Breast epithelium (tissue), 3 donors: ENCODE results near the gene NAB2.

Experiments used
- POLR2A ChIP-seq: fragments of 450-650 bp; IDR thresholded peaks from one replicate; pipeline ENCODE4 v1.6.1; 2016; ENCODE audit warnings: antibody characterized with exemption, mild to moderate bottlenecking, moderate library complexity
- POLR2AphosphoS5 ChIP-seq, 3 donors: sonication (generic); formaldehyde crosslinking; IDR thresholded peaks; one replicate each; pipeline ENCODE4 v1.6.1; 2017; ENCODE audit warnings: antibody characterized with exemption in 3 of 3
- TF ChIP-seq, protein P1 (sequence below), 3 donors: fragments of 450-650 bp; IDR thresholded peaks; one replicate each; pipeline ENCODE4 v1.5.1; 2016 to 2017; ENCODE audit warnings: antibody characterized with exemption in 3 of 3, mild to moderate bottlenecking in 3 of 3, moderate library complexity in 3 of 3

DNA sequence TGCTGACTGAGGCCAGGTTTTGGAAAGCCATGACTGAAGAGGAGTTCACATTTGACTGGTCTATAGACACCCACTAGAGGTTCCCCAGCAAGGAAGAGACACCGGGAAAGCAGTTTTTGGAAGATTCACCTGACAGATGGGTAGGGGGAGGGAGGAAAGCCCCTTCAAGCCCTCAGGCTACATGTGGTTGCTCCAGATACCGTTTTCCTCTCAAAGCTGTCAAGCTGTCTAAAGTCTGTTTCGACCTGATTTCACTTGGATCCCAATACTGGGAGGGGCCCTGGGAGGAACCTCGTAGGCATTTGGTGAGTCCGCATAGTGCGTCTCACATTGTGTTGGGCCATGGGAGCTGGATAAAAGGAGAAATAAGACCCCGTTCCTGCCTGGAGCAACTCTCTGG is 37.6 kb downstream of the NAB2 start:
- TF ChIP-seq, protein P1, sequence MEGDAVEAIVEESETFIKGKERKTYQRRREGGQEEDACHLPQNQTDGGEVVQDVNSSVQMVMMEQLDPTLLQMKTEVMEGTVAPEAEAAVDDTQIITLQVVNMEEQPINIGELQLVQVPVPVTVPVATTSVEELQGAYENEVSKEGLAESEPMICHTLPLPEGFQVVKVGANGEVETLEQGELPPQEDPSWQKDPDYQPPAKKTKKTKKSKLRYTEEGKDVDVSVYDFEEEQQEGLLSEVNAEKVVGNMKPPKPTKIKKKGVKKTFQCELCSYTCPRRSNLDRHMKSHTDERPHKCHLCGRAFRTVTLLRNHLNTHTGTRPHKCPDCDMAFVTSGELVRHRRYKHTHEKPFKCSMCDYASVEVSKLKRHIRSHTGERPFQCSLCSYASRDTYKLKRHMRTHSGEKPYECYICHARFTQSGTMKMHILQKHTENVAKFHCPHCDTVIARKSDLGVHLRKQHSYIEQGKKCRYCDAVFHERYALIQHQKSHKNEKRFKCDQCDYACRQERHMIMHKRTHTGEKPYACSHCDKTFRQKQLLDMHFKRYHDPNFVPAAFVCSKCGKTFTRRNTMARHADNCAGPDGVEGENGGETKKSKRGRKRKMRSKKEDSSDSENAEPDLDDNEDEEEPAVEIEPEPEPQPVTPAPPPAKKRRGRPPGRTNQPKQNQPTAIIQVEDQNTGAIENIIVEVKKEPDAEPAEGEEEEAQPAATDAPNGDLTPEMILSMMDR (IDR thresholded peaks at IDR 0.05): no peak
- TF ChIP-seq POLR2A (no peak), POLR2AphosphoS5 (IDR thresholded peaks at IDR 0.05) (no peak)
